Measurements from ENCODE around the gene MYO9A.

The MYO9A gene

DNA sequence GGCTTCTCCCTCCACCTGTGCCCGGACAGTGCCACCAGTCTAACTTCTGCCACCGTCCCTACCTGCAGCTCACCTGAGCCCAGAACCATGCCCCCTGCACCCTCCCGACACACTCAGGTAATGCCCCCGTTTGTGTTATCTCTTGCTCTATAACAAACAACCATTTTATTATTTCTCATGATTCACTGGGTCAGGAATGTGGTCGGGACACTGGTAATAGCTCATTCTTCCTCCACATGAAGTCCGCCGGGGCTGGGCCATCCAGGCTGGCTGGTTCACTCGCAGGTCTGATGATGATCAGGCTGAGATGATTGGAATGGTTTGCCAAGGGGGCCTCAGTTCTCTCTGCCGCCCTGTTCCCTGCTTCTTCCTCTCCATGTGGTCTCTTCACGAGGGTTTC lies 327.9 kb downstream of the MYO9A start:
- Histone ChIP-seq H3K4me1 (ENCODE audit: control insufficient read depth in 1 of 2, insufficient read depth in 2 of 2, low read length in 2 of 2) (no peaks in the 10 kb centered on the region), H3K27me3 (ENCODE audit: low read depth, low read length) (peaks cover 3% of the 10 kb centered on the region), H3K36me3 (ENCODE audit: control insufficient read depth in 1 of 2, insufficient read depth in 2 of 2, low read length in 2 of 2) (no peaks in the 10 kb centered on the region), H3K27ac (ENCODE audit: low read length) (no peak overlapping the region), H3K4me3 (ENCODE audit: low read depth in 1 of 2, low read length in 2 of 2) (no peak overlapping the region), H3K9me3 (ENCODE audit: control insufficient read depth in 1 of 2, low read length in 2 of 2) (no peaks in the 10 kb centered on the region)

GRCh38 chr15:71789616-71790015 lies 328.3 kb downstream of the MYO9A start:
- Histone ChIP-seq H3K27ac (ENCODE audit: low read length) (no peak overlapping the region), H3K36me3 (ENCODE audit: control insufficient read depth in 1 of 2, insufficient read depth in 2 of 2, low read length in 2 of 2) (no peaks in the 10 kb centered on the region)

DNA sequence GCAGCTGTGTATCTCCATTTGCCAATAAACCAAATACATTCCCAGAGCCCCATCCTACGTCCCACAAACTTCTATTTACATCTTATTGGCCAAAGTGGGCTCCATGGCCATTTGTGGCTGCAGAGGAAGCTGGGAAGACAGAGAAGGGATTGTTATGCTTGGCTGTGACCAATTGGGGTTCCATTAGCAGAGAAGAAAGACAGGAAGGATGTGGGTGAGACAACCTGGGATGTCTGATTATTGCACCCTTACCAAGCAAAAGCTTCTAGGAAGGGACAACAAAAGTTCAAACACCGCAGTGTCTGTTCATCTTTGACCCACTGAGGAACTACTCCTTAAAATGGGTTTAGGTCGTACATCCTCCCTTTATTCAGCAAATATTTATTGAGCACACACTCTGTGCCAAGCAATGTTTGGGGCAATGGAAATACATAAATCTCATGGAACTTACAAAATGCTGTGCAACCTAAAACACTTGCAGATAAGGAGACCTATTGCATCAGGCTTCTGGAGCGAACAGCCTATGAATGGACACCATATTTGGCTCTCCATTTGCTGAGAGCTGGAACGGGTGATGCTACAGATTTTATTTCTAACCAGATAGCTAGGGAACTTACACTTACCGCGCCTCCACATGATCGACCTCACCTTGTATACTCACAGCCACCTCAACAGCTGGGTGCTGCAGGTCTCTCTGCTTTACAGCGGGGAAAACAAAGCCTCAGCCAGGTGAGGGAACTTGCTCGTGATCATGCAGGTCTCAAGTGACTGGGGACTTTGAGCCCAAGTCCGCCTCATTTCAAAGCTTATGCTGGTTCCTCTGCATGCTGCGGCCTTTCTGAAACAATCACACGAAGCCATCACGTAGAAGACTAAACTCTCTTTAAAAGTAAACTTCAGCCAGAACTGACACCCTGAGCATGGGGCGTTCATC lies 329.0 kb downstream of the MYO9A start:
- no peaks in the 10 kb centered on the region for H3K36me3 ChIP-seq (ENCODE audit: control insufficient read depth in 1 of 2, insufficient read depth in 2 of 2, low read length in 2 of 2)
- no peaks in the 10 kb centered on the region for H3K4me1 ChIP-seq (ENCODE audit: control insufficient read depth in 1 of 2, insufficient read depth in 2 of 2, low read length in 2 of 2)
- H3K4me3 ChIP-seq (ENCODE audit: low read depth in 1 of 2, low read length in 2 of 2) = no peak overlapping the region
- H3K27ac ChIP-seq (ENCODE audit: low read length) = no peak overlapping the region
- no peaks in the 10 kb centered on the region for H3K9me3 ChIP-seq (ENCODE audit: control insufficient read depth in 1 of 2, low read length in 2 of 2)
- H3K27me3 ChIP-seq (ENCODE audit: low read depth, low read length) = peaks cover 3% of the 10 kb centered on the region

More at GRCh38 chr15:71789616-71790015, 328.3 kb downstream of the MYO9A start:
- H3K4me1 ChIP-seq (ENCODE audit: control insufficient read depth in 1 of 2, insufficient read depth in 2 of 2, low read length in 2 of 2) = no peaks in the 10 kb centered on the region
- peaks cover 3% of the 10 kb centered on the region for H3K27me3 ChIP-seq (ENCODE audit: low read depth, low read length)
- H3K4me3 ChIP-seq (ENCODE audit: low read depth in 1 of 2, low read length in 2 of 2) = no peak overlapping the region
- no peaks in the 10 kb centered on the region for H3K9me3 ChIP-seq (ENCODE audit: control insufficient read depth in 1 of 2, low read length in 2 of 2)

- Histone ChIP-seq H3K27ac (ENCODE audit: low read length) (no peak overlapping the region), H3K9me3 (ENCODE audit: control insufficient read depth in 1 of 2, low read length in 2 of 2) (no peaks in the 10 kb centered on the region), H3K27me3 (ENCODE audit: low read depth, low read length) (peaks cover 3% of the 10 kb centered on the region), H3K4me1 (ENCODE audit: control insufficient read depth in 1 of 2, insufficient read depth in 2 of 2, low read length in 2 of 2) (no peaks in the 10 kb centered on the region), H3K4me3 (ENCODE audit: low read depth in 1 of 2, low read length in 2 of 2) (no peak overlapping the region), H3K36me3 (ENCODE audit: control insufficient read depth in 1 of 2, insufficient read depth in 2 of 2, low read length in 2 of 2) (no peaks in the 10 kb centered on the region)
Measured at GRCh38 chr15:71786673-71787072, 331.3 kb downstream of the MYO9A start.

DNA sequence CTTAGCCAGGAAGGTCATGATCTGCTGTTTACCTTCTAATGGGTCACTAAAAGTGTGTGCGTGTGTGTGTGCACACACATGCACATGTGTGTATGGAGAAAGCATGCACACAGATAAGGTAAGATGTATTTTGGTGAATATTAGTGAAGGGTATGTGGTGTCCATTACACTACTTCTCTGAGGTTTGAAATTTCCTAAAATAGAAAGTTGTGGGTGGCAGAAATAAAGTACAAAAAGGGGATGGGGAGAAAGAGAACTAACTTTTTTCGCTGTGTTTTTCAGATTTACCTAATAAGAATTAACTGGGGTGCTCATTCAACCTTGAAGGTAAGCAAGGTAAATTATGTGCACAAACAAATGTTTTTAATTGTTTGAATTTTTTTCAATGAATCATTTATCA lies 332.0 kb downstream of the MYO9A start:
- Histone ChIP-seq H3K4me3 (ENCODE audit: low read depth in 1 of 2, low read length in 2 of 2) (no peak overlapping the region), H3K4me1 (ENCODE audit: control insufficient read depth in 1 of 2, insufficient read depth in 2 of 2, low read length in 2 of 2) (no peaks in the 10 kb centered on the region), H3K9me3 (ENCODE audit: control insufficient read depth in 1 of 2, low read length in 2 of 2) (no peaks in the 10 kb centered on the region), H3K36me3 (ENCODE audit: control insufficient read depth in 1 of 2, insufficient read depth in 2 of 2, low read length in 2 of 2) (no peaks in the 10 kb centered on the region), H3K27ac (ENCODE audit: low read length) (no peak overlapping the region), H3K27me3 (ENCODE audit: low read depth, low read length) (peaks cover 3% of the 10 kb centered on the region)

DNA sequence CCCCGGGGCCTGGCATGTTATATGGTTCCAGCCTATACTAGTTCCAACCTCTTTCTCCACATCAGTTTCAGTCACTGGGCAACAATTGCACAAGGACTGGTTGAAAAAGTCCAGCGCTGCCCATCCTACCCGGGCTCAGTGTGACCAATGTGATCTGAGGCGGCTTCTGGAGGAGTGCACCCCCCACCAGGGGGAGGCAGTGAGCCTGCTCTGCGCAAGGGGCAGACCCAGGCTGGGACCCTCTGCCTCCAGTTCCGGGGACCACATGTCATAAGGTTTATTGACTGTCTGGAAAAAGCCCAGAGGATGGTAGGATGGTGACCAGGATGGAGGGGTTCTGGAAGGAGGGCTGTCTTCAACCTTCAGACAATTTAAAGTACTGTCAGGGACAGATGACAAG lies 333.2 kb downstream of the MYO9A start:
- H3K4me3 ChIP-seq (ENCODE audit: low read depth in 1 of 2, low read length in 2 of 2) = no peak overlapping the region
- no peaks in the 10 kb centered on the region for H3K36me3 ChIP-seq (ENCODE audit: control insufficient read depth in 1 of 2, insufficient read depth in 2 of 2, low read length in 2 of 2)
- no peaks in the 10 kb centered on the region for H3K9me3 ChIP-seq (ENCODE audit: control insufficient read depth in 1 of 2, low read length in 2 of 2)
- H3K27ac ChIP-seq (ENCODE audit: low read length) = no peak overlapping the region
- peaks cover 3% of the 10 kb centered on the region for H3K27me3 ChIP-seq (ENCODE audit: low read depth, low read length)
- H3K4me1 ChIP-seq (ENCODE audit: control insufficient read depth in 1 of 2, insufficient read depth in 2 of 2, low read length in 2 of 2) = no peaks in the 10 kb centered on the region

- Histone ChIP-seq H3K27me3 (ENCODE audit: low read depth, low read length) (peaks cover 3% of the 10 kb centered on the region), H3K36me3 (ENCODE audit: control insufficient read depth in 1 of 2, insufficient read depth in 2 of 2, low read length in 2 of 2) (no peaks in the 10 kb centered on the region), H3K4me3 (ENCODE audit: low read depth in 1 of 2, low read length in 2 of 2) (no peak overlapping the region), H3K9me3 (ENCODE audit: control insufficient read depth in 1 of 2, low read length in 2 of 2) (no peaks in the 10 kb centered on the region), H3K27ac (ENCODE audit: low read length) (no peak overlapping the region), H3K4me1 (ENCODE audit: control insufficient read depth in 1 of 2, insufficient read depth in 2 of 2, low read length in 2 of 2) (no peaks in the 10 kb centered on the region)
Measured at GRCh38 chr15:71782422-71783165, 335.4 kb downstream of the MYO9A start.

DNA sequence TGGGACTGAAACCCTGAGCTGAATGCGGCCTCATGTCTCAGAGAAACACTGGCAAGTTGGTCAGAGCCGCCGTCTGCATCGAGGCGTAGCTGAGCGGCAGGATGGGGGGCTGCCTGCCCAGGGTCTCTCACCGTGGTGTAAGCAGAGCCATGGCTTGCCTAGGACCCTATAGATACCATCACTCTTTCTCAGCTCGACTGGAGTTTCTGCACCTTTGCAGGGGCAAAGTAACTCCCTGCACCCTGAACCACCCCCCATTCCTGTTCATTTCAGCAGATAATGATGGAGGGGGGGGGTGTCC lies 336.0 kb downstream of the MYO9A start:
- H3K9me3 ChIP-seq (ENCODE audit: control insufficient read depth in 1 of 2, low read length in 2 of 2) = no peaks in the 10 kb centered on the region

GRCh38 chr15:71781179-71781964 lies 336.6 kb downstream of the MYO9A start:
- Histone ChIP-seq H3K4me1 (ENCODE audit: control insufficient read depth in 1 of 2, insufficient read depth in 2 of 2, low read length in 2 of 2) (no peaks in the 10 kb centered on the region), H3K9me3 (ENCODE audit: control insufficient read depth in 1 of 2, low read length in 2 of 2) (no peaks in the 10 kb centered on the region), H3K27ac (ENCODE audit: low read length) (no peak overlapping the region), H3K36me3 (ENCODE audit: control insufficient read depth in 1 of 2, insufficient read depth in 2 of 2, low read length in 2 of 2) (no peaks in the 10 kb centered on the region), H3K27me3 (ENCODE audit: low read depth, low read length) (peaks cover 3% of the 10 kb centered on the region), H3K4me3 (ENCODE audit: low read depth in 1 of 2, low read length in 2 of 2) (no peak overlapping the region)

More for the DNA sequence above, 336.0 kb downstream of the MYO9A start:
- no peaks in the 10 kb centered on the region for H3K36me3 ChIP-seq (ENCODE audit: control insufficient read depth in 1 of 2, insufficient read depth in 2 of 2, low read length in 2 of 2)
- no peaks in the 10 kb centered on the region for H3K4me1 ChIP-seq (ENCODE audit: control insufficient read depth in 1 of 2, insufficient read depth in 2 of 2, low read length in 2 of 2)
- H3K27ac ChIP-seq (ENCODE audit: low read length) = no peak overlapping the region
- H3K4me3 ChIP-seq (ENCODE audit: low read depth in 1 of 2, low read length in 2 of 2) = no peak overlapping the region
- H3K27me3 ChIP-seq (ENCODE audit: low read depth, low read length) = peaks cover 3% of the 10 kb centered on the region

DNA sequence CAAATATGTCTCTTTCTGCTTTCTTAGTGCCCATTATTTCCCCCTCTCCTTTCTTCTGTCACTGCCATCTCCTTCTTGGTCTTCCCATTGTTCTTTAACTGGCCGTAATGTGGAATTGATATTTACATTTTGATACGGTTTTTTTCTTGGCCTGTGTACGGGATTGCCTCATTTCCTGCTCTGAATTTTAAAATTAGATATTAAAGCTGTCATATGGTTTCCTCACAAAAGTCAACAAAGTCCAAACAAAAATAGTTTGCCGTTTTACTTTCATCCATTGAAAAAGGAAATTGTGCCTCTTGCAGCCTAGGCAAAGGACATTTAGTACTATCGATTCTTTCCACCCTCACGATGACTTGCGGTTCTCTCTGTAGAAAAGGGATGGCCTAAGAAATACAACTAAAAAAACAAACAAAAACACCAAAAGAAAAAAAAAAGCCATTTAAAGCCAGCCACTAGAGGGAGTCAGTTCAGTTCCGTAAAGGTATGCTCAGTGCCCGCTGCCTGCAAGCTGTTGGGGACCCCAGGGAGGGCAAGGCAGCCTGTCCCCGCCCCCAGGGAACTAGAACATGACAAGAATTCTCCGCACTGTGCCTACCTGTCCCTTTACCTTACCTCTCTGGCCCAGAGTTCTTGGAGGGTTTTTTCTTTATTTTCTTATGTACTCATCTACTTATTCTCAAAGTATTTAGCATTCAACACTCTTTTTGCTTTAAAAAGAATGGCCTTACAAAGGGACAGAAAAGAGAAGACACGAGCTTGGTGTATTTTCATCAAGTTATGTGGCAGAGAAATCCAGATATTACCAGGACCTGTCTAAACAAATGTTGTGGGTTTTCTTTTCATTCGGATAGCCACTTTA lies 337.6 kb downstream of the MYO9A start:
- H3K27ac ChIP-seq (ENCODE audit: low read length) = no peak overlapping the region
- no peaks in the 10 kb centered on the region for H3K36me3 ChIP-seq (ENCODE audit: control insufficient read depth in 1 of 2, insufficient read depth in 2 of 2, low read length in 2 of 2)
- no peaks in the 10 kb centered on the region for H3K27me3 ChIP-seq (ENCODE audit: low read depth, low read length)
- no peaks in the 10 kb centered on the region for H3K4me1 ChIP-seq (ENCODE audit: control insufficient read depth in 1 of 2, insufficient read depth in 2 of 2, low read length in 2 of 2)
- no peak overlapping the region for H3K4me3 ChIP-seq (ENCODE audit: low read depth in 1 of 2, low read length in 2 of 2)
- H3K9me3 ChIP-seq (ENCODE audit: control insufficient read depth in 1 of 2, low read length in 2 of 2) = no peaks in the 10 kb centered on the region

Measured in muscle layer of duodenum (tissue), 2 donors.